ENCODE results near the gene C16orf74. TPM values are rescaled to one million over a fixed set of nuclear protein-coding genes. Genes with fewer than 3 reads are reported as not detected.

The C16orf74 gene
- total and polyA plus RNA-seq, 2 of the 13 experiments (the other 11 are each of a cell fraction or from before 2014, with no cell fraction given) = 0.13 to 0.29 TPM

GRCh38 chr16:85715169-85716021 lies 35.5 kb downstream of the C16orf74 start:
- ATAC-seq (no peak), FAIRE-seq (no peak), DNase-seq (ENCODE audit: low spot score) (no peak)
- no peak overlapping the region for H3K9ac ChIP-seq (ENCODE audit: insufficient read depth, low read depth, low read length)
- H3K4me3 ChIP-seq (replicated peaks in 1 of 3; ENCODE audit: insufficient read depth in 1 of 3, low read depth in 2 of 3, low read length in 3 of 3) = no peak overlapping the region
- H2AFZ ChIP-seq (ENCODE audit: low read length) = no peak overlapping the region
- H3K4me1 ChIP-seq (ENCODE audit: insufficient read depth, low read length) = 0 out of 2 replicates have a peak, but pooled peaks cover 5% of the 10 kb centered on the region
- intact Hi-C loops (cut with micrococcal nuclease; ENCODE audit: unreplicated experiment) = loop anchor here (10.0 kb wide), 1 partner anchor 321 kb away; no protein-coding TSS in a partner anchor
- no TSS peak for BruUV-seq (replicated peaks)
- no peaks in the 10 kb centered on the region for H3K79me2 ChIP-seq (ENCODE audit: insufficient read depth, low read length)
- POLR2A ChIA-PET = interaction anchor here (0.9 kb wide), 1 partner anchor 86 kb away, joined by 3 read pairs; no protein-coding TSS in a partner anchor
- TF ChIP-seq DNMT1 (CRISPR knock-in tag; IDR thresholded peaks at IDR 0.05) = no peak
- TF ChIP-seq ZFP36L1 (CRISPR knock-in tag; IDR thresholded peaks at IDR 0.05) = no peak
- no peak for TF ChIP-seq ZXDC (CRISPR knock-in tag; IDR thresholded peaks at IDR 0.05)
- no peak for TF ChIP-seq ZBTB25 (CRISPR knock-in tag; IDR thresholded peaks at IDR 0.05)
- no peak for TF ChIP-seq ZNF776 (CRISPR knock-in tag; IDR thresholded peaks at IDR 0.05)
- no peak for TF ChIP-seq GPBP1L1 (CRISPR knock-in tag; IDR thresholded peaks at IDR 0.05)
- no peak for TF ChIP-seq ZNF746 (CRISPR knock-in tag; IDR thresholded peaks at IDR 0.05)
- no peak for TF ChIP-seq ZBTB4 (CRISPR knock-in tag; IDR thresholded peaks at IDR 0.05; ENCODE audit: borderline replicate concordance)
- TF ChIP-seq HMG20A (CRISPR knock-in tag; IDR thresholded peaks at IDR 0.05; ENCODE audit: borderline replicate concordance) = no peak
- H3K36me3 ChIP-seq (replicated peaks in 1 of 2; ENCODE audit: control insufficient read depth in 1 of 2, insufficient read depth in 2 of 2, low read length in 2 of 2) = no peaks in the 10 kb centered on the region
- H3K27ac ChIP-seq (ENCODE audit: extremely low read length, insufficient read depth, low read length) = no peak overlapping the region
- H3K9me3 ChIP-seq (ENCODE audit: low read length) = peaks cover 7% of the 10 kb centered on the region
- CTCF ChIA-PET (ENCODE audit: low intra/inter-chr PET ratio, low total read pairs) = no interaction called here
- peaks cover 8 to 34% of the 10 kb centered on the region in 2 experiments; a peak in 4 of 5 replicates for H3K27me3 ChIP-seq (ENCODE audit: control insufficient read depth in 1 of 2, insufficient read depth in 2 of 2, low read length in 2 of 2)
- H4K20me1 ChIP-seq (ENCODE audit: insufficient read depth, low read length) = peaks cover 3% of the 10 kb centered on the region; the same call in 1 of the 2 replicates
- in situ Hi-C loops (cut with HindIII; ENCODE audit: extremely low pct_ligation_motif_present, low pct_unique_long_range_greater_than_20kb) = loop anchor here (5.0 kb wide), 1 partner anchor 58 kb away; no protein-coding TSS in a partner anchor
- no peak overlapping the region for H3K4me2 ChIP-seq (ENCODE audit: low read depth, low read length)
- WGBS (ENCODE audit: low lambda C conversion rate) = 57% methylated on average over 18 of the region's 22 CpGs
